Ovary (tissue), 9 donors: ENCODE data around the gene NHS. TPM values are rescaled to one million over a fixed set of nuclear protein-coding genes. Genes with fewer than 3 reads are reported as not detected.
A peak's percentile ranks its signal among the peaks of the same experiment; 100 is the strongest.

Experiments
- DNase-seq, 5 donors: peaks; one replicate each; pipeline ENCODE4 v3.0.0-alpha.2; 2019 to 2020
- H3K27ac ChIP-seq, 2 donors: fragments of 200-600 bp; one replicate each; pipeline versions ENCODE4 v1.5.1 to v1.8.0; 2019 to 2022
- H3K27me3 ChIP-seq: fragments of 200-600 bp; one replicate; pipeline ENCODE4 v1.8.0; 2022
- H3K36me3 ChIP-seq: fragments of 200-600 bp; sonication (generic); one replicate; pipeline ENCODE4 v1.5.1; 2019
- H3K4me1 ChIP-seq: one replicate; pipeline ENCODE4 v1.8.1; 2013; ENCODE audit warnings: mild to moderate bottlenecking, moderate library complexity; ENCODE audit not compliant: insufficient read depth
- H3K4me3 ChIP-seq: fragments of 200-600 bp; sonication (generic); one replicate; pipeline ENCODE4 v1.5.1; 2017
- H3K9me3 ChIP-seq, 2 donors: fragments of 200-600 bp in 1 of 2; sonication (generic) in 1 of 2; one replicate each; pipeline versions ENCODE4 v1.5.1 to v1.8.1; 2013 to 2019; ENCODE audit warnings: mild to moderate bottlenecking in 1 of 2, moderate library complexity in 1 of 2
- CTCF ChIP-seq, 3 donors: fragments of 450-650 bp in 2 of 3; fragments of 200-600 bp in 1 of 3; IDR thresholded peaks; one replicate each; pipeline versions ENCODE4 v1.5.1 to v1.8.0; 2016 to 2022; ENCODE audit warnings: antibody characterized with exemption in 3 of 3, mild to moderate bottlenecking in 1 of 3
- EP300 ChIP-seq: sonication (generic); formaldehyde crosslinking; IDR thresholded peaks from one replicate; pipeline ENCODE4 v1.6.1; 2017; ENCODE audit warnings: antibody characterized with exemption
- POLR2A ChIP-seq: fragments of 450-650 bp; IDR thresholded peaks from one replicate; pipeline ENCODE4 v1.6.1; 2017; ENCODE audit warnings: antibody characterized with exemption, mild to moderate bottlenecking, moderate library complexity
- WGBS, 3 donors: extraction: QIAGEN DNeasy Blood & Tissue Kit in 1 of 3; methylation state at CpG; one replicate each; pipeline versions ENCODE4 v1.1.5 to v1.1.7; 2013 to 2017; 5-methylcytosine and 5-hydroxymethylcytosine counted together
- intact Hi-C, 4 donors: fragments of 100-400 bp; cut with DNase I; formaldehyde crosslinking; loops; one replicate each; pipeline versions ENCODE4 v1.11.0 to v1.15.1; 2022 to 2023
- polyA plus RNA-seq, 2 donors: library from polyadenylated mRNA; stranded (reverse); fragments of 200-250 nt in 1 of 2; fragments of 350-450 nt in 1 of 2; fragmentation: Illumina TruSeq in 1 of 2; extraction: RNeasy Lipid Tissue Mini Kit (QIAGEN cat#74804) in 1 of 2; gene quantifications; one replicate each; pipeline ENCODE4 v1.2.3, GENCODE V29; 2013 to 2014
- total RNA-seq, 7 donors: library from RNA; depleted of rRNA in 2 of 7; stranded (reverse); fragments of >200 nt in 2 of 7; fragmentation: NEBNext Ultra II Directional in 3 of 7; extraction: Animal tissue kit (Norgen Biotek cat#: 25700) in 3 of 7; gene quantifications; one replicate each; pipeline versions ENCODE4 v1.1.0 to v1.2.4, GENCODE V29; 2016 to 2023
- donor health status: DM: no; HTN: no; CAD: no; lungs with moderate emphysema.
- donor health status: DM: no; HTN: no; CAD: no.
- donor health status: Bipolar disorder and iron deficiency.
- donor health status: DM: yes; HTN: yes; CAD: no.
- donor health status: DM: no; HTN: no; CAD: no.
- donor health status: DM: yes; HTN: yes; CAD: no.

The NHS gene
- total and polyA plus RNA-seq, 9 donors: 2.3 to 9.5 (median 6.7) TPM

- no peaks in the 10 kb centered on the region for H3K9me3 ChIP-seq
- no peak for DNase-seq
- H3K27ac ChIP-seq: no peak overlapping the region
- TF ChIP-seq POLR2A (no peak), CTCF (IDR thresholded peaks at IDR 0.05) (no peak), EP300 (no peak)
- H3K4me1 ChIP-seq: peaks cover 3% of the 10 kb centered on the region
- 62 to 69% (median 66%) methylated on average over 6 of the region's 6 CpGs for WGBS, 3 donors
- no peak overlapping the region for H3K4me3 ChIP-seq
- H3K27me3 ChIP-seq: no peaks in the 10 kb centered on the region
- H3K36me3 ChIP-seq: no peaks in the 10 kb centered on the region
- intact Hi-C loops: no loop called here
These were observed 81.5 kb downstream of the NHS start for GRCh38 chrX:17456526-17456925.

- no peak overlapping the region for H3K4me3 ChIP-seq
- intact Hi-C loops: no loop called here
- no peaks in the 10 kb centered on the region for H3K27me3 ChIP-seq
- H3K4me1 ChIP-seq: peaks cover 3% of the 10 kb centered on the region
- DNase-seq: peak in 4 of 5 donors; percentile 30 to 49 (median 40)
- TF ChIP-seq POLR2A: no peak
- no peak for TF ChIP-seq CTCF (IDR thresholded peaks at IDR 0.05)
- no peak for TF ChIP-seq EP300
- no peaks in the 10 kb centered on the region for H3K9me3 ChIP-seq
- WGBS, 3 donors: 41 to 54% (median 43%) methylated on average over 4 of the region's 4 CpGs
- no peak overlapping the region for H3K27ac ChIP-seq
- no peaks in the 10 kb centered on the region for H3K36me3 ChIP-seq
These were observed 84.1 kb downstream of the NHS start for GRCh38 chrX:17459008-17459611.

- Histone ChIP-seq H3K27ac (no peak overlapping the region), H3K4me3 (no peak overlapping the region), H3K4me1 (peaks cover 3% of the 10 kb centered on the region), H3K9me3 (no peaks in the 10 kb centered on the region), H3K36me3 (no peaks in the 10 kb centered on the region), H3K27me3 (no peaks in the 10 kb centered on the region)
- intact Hi-C loops: no loop called here
- no peak for DNase-seq
- TF ChIP-seq CTCF (IDR thresholded peaks at IDR 0.05): no peak
- WGBS, 3 donors: 38 to 54% (median 44%) methylated on average over 1 of the region's 1 CpG
These were observed 84.7 kb downstream of the NHS start for GRCh38 chrX:17459661-17460060.

GRCh38 chrX:17462881-17463280, 87.9 kb downstream of the NHS start:
- no peaks in the 10 kb centered on the region for H3K27me3 ChIP-seq
- peaks cover 3% of the 10 kb centered on the region for H3K4me1 ChIP-seq
- TF ChIP-seq EP300 (no peak), POLR2A (no peak), CTCF (IDR thresholded peaks at IDR 0.05) (no peak)
- 91 to 98% (median 97%) methylated on average over 1 of the region's 1 CpG for WGBS, 3 donors
- DNase-seq: no peak
- H3K27ac ChIP-seq: no peak overlapping the region
- no peak overlapping the region for H3K4me3 ChIP-seq
- intact Hi-C loops: no loop called here
- H3K36me3 ChIP-seq: no peaks in the 10 kb centered on the region
- H3K9me3 ChIP-seq: no peaks in the 10 kb centered on the region
